Nephron progenitor cell (in vitro differentiated cells): Measurements from ENCODE around the gene PGBD5.

Source experiments
- DNase-seq: peaks from one replicate; pipeline ENCODE4 v3.0.0; 2021
- H3K27ac Mint-ChIP-seq: 2 replicates; pipeline ENCODE4 v1.8.0; 2021; ENCODE audit warnings: mild to moderate bottlenecking, moderate library complexity, mixed read lengths
- H3K27me3 Mint-ChIP-seq: 2 replicates; pipeline ENCODE4 v1.8.0; 2021; ENCODE audit warnings: mild to moderate bottlenecking, low read depth, mixed read lengths; ENCODE audit not compliant: poor library complexity
- H3K36me3 Mint-ChIP-seq: 2 replicates; pipeline ENCODE4 v1.8.0; 2021; ENCODE audit warnings: low read depth, mixed read lengths
- H3K4me1 Mint-ChIP-seq: 2 replicates; pipeline ENCODE4 v1.8.0; 2021; ENCODE audit warnings: mixed read lengths
- H3K4me3 Mint-ChIP-seq: 2 replicates; pipeline ENCODE4 v1.8.0; 2021; ENCODE audit warnings: mild to moderate bottlenecking, moderate library complexity, mixed read lengths
- H3K9me3 Mint-ChIP-seq: 2 replicates; pipeline ENCODE4 v1.8.0; 2021; ENCODE audit warnings: mild to moderate bottlenecking, moderate library complexity, mixed read lengths
- CTCF ChIP-seq: fragments of 200-600 bp; sonication (generic); IDR thresholded peaks from 2 replicates; pipeline ENCODE4 v1.5.0; 2021; ENCODE audit warnings: antibody characterized with exemption

Gene PGBD5

GRCh38 chr1:230427981-230428380, 1.8 kb upstream of the PGBD5 start:
- DNase-seq: no peak
- H3K36me3 Mint-ChIP-seq: no peaks in the 10 kb centered on the region
- H3K9me3 Mint-ChIP-seq: no peaks in the 10 kb centered on the region
- no peak overlapping the region for H3K4me3 Mint-ChIP-seq
- no peak for TF ChIP-seq CTCF
- no peak overlapping the region for H3K27ac Mint-ChIP-seq
- peaks cover 19% of the 10 kb centered on the region for H3K4me1 Mint-ChIP-seq
- H3K27me3 Mint-ChIP-seq: peaks cover 52% of the 10 kb centered on the region

- Mint-ChIP-seq H3K4me3 (peak overlapping the region; percentile 71), H3K27ac (no peak overlapping the region), H3K9me3 (no peaks in the 10 kb centered on the region), H3K4me1 (peaks cover 23% of the 10 kb centered on the region), H3K27me3 (peaks cover 59% of the 10 kb centered on the region), H3K36me3 (no peaks in the 10 kb centered on the region)
- no peak for DNase-seq
- TF ChIP-seq CTCF: no peak
These were observed 1.2 kb upstream of the PGBD5 start for GRCh38 chr1:230427094-230427876.

GRCh38 chr1:230425252-230426091, 660 bp downstream of the PGBD5 start:
- peak; percentile 42 for DNase-seq
- peaks cover 9% of the 10 kb centered on the region for H3K9me3 Mint-ChIP-seq

GRCh38 chr1:230424391-230425251, 1.5 kb downstream of the PGBD5 start:
- peak overlapping the region; percentile 77 for H3K4me3 Mint-ChIP-seq
- no peak for TF ChIP-seq CTCF

More at GRCh38 chr1:230425252-230426091, 660 bp downstream of the PGBD5 start:
- Mint-ChIP-seq H3K4me3 (peak overlapping the region; percentile 77), H3K27me3 (peaks cover 77% of the 10 kb centered on the region), H3K36me3 (no peaks in the 10 kb centered on the region), H3K4me1 (peaks cover 24% of the 10 kb centered on the region), H3K27ac (no peak overlapping the region)
- no peak for TF ChIP-seq CTCF

GRCh38 chr1:230423951-230424350, 2.2 kb downstream of the PGBD5 start:
- Mint-ChIP-seq H3K27me3 (peaks cover 79% of the 10 kb centered on the region), H3K27ac (no peak overlapping the region), H3K9me3 (peaks cover 16% of the 10 kb centered on the region), H3K4me3 (no peak overlapping the region), H3K4me1 (peaks cover 24% of the 10 kb centered on the region), H3K36me3 (no peaks in the 10 kb centered on the region)
- DNase-seq: no peak
- no peak for TF ChIP-seq CTCF

More at GRCh38 chr1:230424391-230425251, 1.5 kb downstream of the PGBD5 start:
- Mint-ChIP-seq H3K9me3 (peaks cover 16% of the 10 kb centered on the region), H3K27me3 (peaks cover 82% of the 10 kb centered on the region), H3K36me3 (no peaks in the 10 kb centered on the region), H3K27ac (no peak overlapping the region), H3K4me1 (peaks cover 24% of the 10 kb centered on the region)
- DNase-seq: peak; percentile 25
